ENCODE measurements around the gene PAX7.

- no peak for TF ChIP-seq CTCF (IDR thresholded peaks at IDR 0.05; ENCODE audit: insufficient read depth, low read length)
- no peak for TF ChIP-seq POLR2AphosphoS5 (IDR thresholded peaks at IDR 0.05; ENCODE audit: low read depth)
These were observed 15.6 kb downstream of the PAX7 start for GRCh38 chr1:18646091-18646785.

All from HL-60 (cell line).